Cardiac fibroblast (primary cell): ENCODE data around the gene NRCAM.
A peak's percentile ranks its signal among the peaks of the same experiment; 100 is the strongest.
"Not testable (repeated sequence)": the region's sequence is repeated elsewhere in the genome, so short reads cannot be mapped to it uniquely, and the experiment has no call there.

Experiments used
- DNase-seq, 2 donors: peaks; one replicate each; pipeline versions ENCODE4 v3.0.0 to v3.0.0-alpha.2; 2010; ENCODE audit warnings: low read depth in 2 of 2
- H3K4me3 ChIP-seq, 2 donors: replicated peaks in 1 of 2; 1 replicate in 1 of 2; 2 replicates in 1 of 2; pipeline ENCODE4 v1.5.1; 2011; ENCODE audit warnings: low read depth in 2 of 2, low read length in 2 of 2, mild to moderate bottlenecking in 2 of 2, moderate library complexity in 1 of 2
- TF ChIP-seq, protein P1 (sequence below): IDR thresholded peaks from one replicate; pipeline ENCODE4 v1.5.1; 2011; ENCODE audit warnings: low read depth, mild to moderate bottlenecking, low read length, inconsistent platforms

The NRCAM gene

DNA sequence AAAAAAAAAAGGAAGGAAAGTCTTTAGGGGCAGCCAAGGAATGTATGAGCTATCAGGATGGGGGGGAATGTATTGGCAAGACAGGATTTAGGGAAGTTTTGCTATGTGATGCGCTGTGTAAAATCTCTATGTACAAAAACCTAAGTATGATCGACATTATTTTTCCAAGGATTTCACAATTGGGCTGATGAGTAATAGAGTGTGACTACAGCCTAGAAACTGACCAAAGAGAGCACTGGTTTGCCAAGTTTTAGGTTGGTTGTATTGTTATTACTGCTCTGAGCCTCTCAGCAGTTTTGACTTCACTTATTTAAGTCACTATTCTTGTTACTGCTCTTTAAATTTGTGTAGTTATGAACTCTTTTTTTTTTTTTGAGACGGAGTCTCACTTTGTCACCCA is 107.3 kb downstream of the NRCAM start:
- TF ChIP-seq, protein P1, sequence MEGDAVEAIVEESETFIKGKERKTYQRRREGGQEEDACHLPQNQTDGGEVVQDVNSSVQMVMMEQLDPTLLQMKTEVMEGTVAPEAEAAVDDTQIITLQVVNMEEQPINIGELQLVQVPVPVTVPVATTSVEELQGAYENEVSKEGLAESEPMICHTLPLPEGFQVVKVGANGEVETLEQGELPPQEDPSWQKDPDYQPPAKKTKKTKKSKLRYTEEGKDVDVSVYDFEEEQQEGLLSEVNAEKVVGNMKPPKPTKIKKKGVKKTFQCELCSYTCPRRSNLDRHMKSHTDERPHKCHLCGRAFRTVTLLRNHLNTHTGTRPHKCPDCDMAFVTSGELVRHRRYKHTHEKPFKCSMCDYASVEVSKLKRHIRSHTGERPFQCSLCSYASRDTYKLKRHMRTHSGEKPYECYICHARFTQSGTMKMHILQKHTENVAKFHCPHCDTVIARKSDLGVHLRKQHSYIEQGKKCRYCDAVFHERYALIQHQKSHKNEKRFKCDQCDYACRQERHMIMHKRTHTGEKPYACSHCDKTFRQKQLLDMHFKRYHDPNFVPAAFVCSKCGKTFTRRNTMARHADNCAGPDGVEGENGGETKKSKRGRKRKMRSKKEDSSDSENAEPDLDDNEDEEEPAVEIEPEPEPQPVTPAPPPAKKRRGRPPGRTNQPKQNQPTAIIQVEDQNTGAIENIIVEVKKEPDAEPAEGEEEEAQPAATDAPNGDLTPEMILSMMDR, result no peak
- peak; percentile 89 to 95 for DNase-seq
- H3K4me3 ChIP-seq, result no peak overlapping the region

DNA sequence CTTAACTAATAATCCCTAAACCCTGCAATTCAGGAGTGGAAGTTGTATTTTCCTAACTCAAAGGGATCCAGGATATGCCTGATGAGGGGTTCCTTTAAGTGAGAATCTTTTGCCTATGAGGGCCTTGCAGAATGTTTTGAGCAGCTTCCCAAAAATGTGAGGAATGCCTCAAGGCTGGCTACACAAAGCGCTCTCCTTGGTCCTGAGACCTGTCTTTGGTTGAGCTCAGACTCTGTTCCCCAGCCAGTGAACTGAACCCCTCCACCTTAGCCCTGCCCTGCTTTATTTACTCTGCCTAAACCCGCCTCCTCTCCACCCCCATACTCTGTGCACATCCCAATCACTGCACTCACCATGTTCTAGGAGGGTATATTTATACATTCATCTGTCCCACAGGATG is 108.6 kb downstream of the NRCAM start:
- TF ChIP-seq, protein P1, result no peak
- DNase-seq, result peak; percentile 77 to 82
- H3K4me3 ChIP-seq, result no peak overlapping the region

DNA sequence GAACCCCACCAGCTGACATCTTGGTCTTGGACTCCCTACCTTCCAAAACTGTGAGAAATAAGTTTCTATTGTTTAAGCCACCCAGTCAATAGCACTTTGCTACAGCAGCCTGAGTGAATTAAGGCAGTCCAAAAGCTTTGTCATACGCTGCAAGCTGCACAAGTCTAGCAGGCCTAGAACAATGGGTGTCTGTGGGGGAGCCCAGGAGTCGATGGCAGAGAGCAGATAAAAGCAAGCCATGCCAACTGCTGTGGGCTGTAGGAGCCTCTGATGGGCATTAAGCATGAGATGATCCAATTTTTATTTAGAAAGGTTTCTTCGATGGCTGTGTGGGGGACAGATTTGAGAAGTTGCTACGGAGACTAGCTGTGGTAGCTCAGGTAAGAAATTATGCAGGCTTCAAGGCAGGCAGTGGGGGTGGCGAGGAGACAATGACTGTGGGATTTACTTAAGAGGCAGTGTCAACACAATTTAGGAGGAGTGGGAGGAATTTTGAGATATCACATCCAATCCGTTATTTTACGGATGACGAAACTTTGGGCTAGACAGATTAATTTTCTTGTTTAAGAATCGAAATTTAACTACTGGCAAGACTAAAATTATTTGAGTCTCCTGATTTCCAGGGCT is 110.4 kb downstream of the NRCAM start:
- TF ChIP-seq, protein P1, result no peak
- H3K4me3 ChIP-seq, result no peak overlapping the region
- DNase-seq, result no peak

DNA sequence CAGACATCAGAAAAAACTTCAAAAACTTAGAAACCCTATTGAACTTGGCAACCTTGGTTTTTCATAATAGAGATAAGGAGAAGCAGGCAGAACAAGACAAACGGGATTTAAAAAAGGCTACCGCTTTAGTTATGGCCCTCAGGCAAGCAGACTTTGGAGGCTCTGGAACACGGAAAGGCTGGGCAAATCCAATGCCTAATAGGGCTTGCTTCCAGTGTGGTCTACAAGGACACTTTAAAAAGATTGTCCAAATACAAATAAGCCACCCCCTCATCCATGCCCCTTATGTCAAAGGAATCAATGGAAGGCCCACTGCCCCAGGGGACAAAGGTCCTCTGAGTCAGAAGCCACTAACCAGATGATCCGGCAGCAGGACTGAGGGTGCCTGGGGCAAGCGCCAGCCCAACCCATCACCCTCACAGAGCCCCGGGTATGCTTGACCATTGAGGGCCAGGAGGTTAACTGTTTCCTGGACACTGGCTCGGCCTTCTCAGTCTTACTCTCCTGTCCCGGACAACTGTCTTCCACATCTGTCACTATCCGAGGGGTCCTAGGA is 115.3 kb downstream of the NRCAM start:
- no peak overlapping the region for H3K4me3 ChIP-seq
- no peak for DNase-seq
- TF ChIP-seq, protein P1, result no peak

DNA sequence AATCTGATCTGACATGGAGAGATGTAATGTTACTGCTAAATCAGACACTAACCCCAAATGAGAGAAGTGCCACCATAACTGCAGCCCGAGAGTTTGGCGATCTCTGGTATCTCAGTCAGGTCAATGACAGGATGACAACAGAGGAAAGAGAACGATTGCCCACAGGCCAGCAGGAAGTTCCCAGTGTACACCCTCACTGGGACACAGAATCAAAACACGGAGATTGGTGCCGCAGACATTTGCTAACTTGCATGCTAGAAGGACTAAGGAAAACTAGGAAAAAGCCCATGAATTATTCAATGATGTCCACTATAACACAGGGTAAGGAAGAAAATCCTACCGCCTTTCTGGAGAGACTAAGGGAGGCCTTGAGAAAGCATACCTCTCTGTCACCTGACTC is 115.8 kb downstream of the NRCAM start:
- not testable (repeated sequence) for DNase-seq, H3K4me3 ChIP-seq

DNA sequence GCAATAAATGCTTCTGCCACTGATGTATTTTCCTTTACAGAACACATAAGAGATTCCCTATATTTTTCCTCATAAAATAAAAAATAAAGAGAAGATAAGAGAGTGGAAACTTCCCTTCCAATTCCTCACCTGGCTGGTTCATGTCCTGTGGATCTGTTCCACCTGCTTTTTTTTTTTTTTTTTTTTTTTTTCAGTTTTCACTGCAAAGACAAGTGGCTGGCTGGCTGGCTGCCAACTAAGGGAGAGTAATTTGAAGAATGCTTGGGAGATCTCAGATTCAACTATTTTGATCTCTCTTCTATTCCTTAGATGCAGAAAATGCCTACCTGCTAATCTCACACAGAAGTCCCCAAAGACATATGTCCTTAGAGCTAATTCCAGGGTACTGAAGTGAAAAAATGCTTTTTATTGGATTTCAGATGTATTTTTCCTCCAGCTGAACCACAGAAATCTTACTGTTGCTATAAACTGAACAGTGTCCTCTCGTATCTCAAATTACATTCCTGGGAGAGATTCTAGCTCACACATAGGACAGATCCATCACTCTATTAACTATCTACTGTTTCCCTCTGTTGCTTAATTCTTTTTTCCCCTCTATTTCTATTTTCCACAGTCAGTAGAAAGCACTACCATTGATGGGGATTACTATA is 120.8 kb downstream of the NRCAM start:
- no peak overlapping the region for H3K4me3 ChIP-seq
- DNase-seq, result peak; percentile 33 to 47
- TF ChIP-seq, protein P1, result no peak

DNA sequence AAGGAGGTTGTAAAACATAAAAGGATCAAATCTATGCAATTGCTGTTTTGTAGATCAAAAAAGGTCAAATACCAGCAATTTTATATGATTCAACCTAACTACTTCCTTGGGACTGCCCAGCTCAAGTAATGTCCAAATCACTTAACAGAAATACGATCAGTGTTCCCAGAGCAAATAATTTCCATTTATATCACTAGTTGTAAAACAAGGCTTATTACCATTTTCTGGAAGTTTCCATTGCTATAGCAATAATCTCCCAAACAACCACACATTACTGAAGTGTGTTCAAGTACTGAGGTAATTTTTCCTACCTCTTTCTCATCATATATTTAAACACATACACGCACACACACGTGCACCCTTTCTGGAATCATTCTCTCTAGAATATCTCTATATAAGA is 123.3 kb downstream of the NRCAM start:
- TF ChIP-seq, protein P1, result no peak
- no peak overlapping the region for H3K4me3 ChIP-seq
- DNase-seq, result no peak
